Uterus (tissue), 4 donors: ENCODE measurements around the gene PPP2R1B. TPM values are rescaled to one million over a fixed set of nuclear protein-coding genes. Genes with fewer than 3 reads are reported as not detected.
A peak's percentile ranks its signal among the peaks of the same experiment; 100 is the strongest.

Experiments
- DNase-seq, 2 donors: peaks; one replicate each; pipeline ENCODE4 v3.0.0-alpha.2; 2019 to 2020
- H3K27ac ChIP-seq, 2 donors: fragments of 200-600 bp; sonication (generic); 1 replicate in 1 of 2; 2 replicates in 1 of 2; pipeline ENCODE4 v1.5.1; 2016 to 2018
- H3K27me3 ChIP-seq, 2 donors: fragments of 200-600 bp; sonication (generic); one replicate each; pipeline ENCODE4 v1.5.1; 2018 to 2019; ENCODE audit warnings: control low read depth in 1 of 2
- H3K36me3 ChIP-seq, 2 donors: fragments of 200-600 bp; sonication (generic); one replicate each; pipeline ENCODE4 v1.5.1; 2019; ENCODE audit warnings: control low read depth in 1 of 2
- H3K4me1 ChIP-seq, 2 donors: fragments of 200-600 bp; sonication (generic); one replicate each; pipeline ENCODE4 v1.5.1; 2018 to 2019; ENCODE audit warnings: control low read depth in 1 of 2
- H3K4me3 ChIP-seq, 2 donors: fragments of 200-600 bp; sonication (generic); 1 replicate in 1 of 2; 2 replicates in 1 of 2; pipeline ENCODE4 v1.5.1; 2018 to 2019; ENCODE audit warnings: mild to moderate bottlenecking in 1 of 2
- H3K9me3 ChIP-seq, 2 donors: fragments of 200-600 bp; sonication (generic); one replicate each; pipeline ENCODE4 v1.5.1; 2019; ENCODE audit warnings: control low read depth in 1 of 2
- CTCF ChIP-seq, 4 experiments: fragments of 200-600 bp in 2 of 4; fragments of 450-650 bp in 2 of 4; sonication (generic) in 2 of 4; IDR thresholded peaks; one replicate each; pipeline ENCODE4 v1.5.1; 2016 to 2019; ENCODE audit warnings: antibody characterized with exemption in 4 of 4, mild to moderate bottlenecking in 2 of 4, moderate library complexity in 1 of 4
- POLR2A ChIP-seq, 2 donors: fragments of 450-650 bp; IDR thresholded peaks; one replicate each; pipeline ENCODE4 v1.6.1; 2016; ENCODE audit warnings: antibody characterized with exemption in 2 of 2, mild to moderate bottlenecking in 1 of 2, moderate library complexity in 1 of 2
- intact Hi-C: fragments of 100-400 bp; cut with DNase I; formaldehyde crosslinking; loops from one replicate; pipeline ENCODE4 v1.15.1; 2023; ENCODE audit warnings: low total_unique reads
- total RNA-seq, 4 donors: library from RNA; depleted of rRNA in 3 of 4; stranded (reverse); fragments of >200 nt in 3 of 4; gene quantifications; one replicate each; pipeline versions ENCODE4 v1.1.0 to v1.2.4, GENCODE V29; 2014 to 2023
- donor health status: DM: yes; HTN: yes; CAD: no.

Gene PPP2R1B
- total RNA-seq, 4 donors from 2014 or later, result 12.0 to 30.0 (median 28.4) TPM

- no peaks in the 10 kb centered on the region for H3K36me3 ChIP-seq
- peaks cover 0 to 3% of the 10 kb centered on the region in 2 donors for H3K4me1 ChIP-seq
- H3K27ac ChIP-seq, result no peak overlapping the region
- no peak overlapping the region for H3K4me3 ChIP-seq
- intact Hi-C loops, result no loop called here
- no peak for DNase-seq
- no peaks in the 10 kb centered on the region for H3K9me3 ChIP-seq
- TF ChIP-seq CTCF (IDR thresholded peaks at IDR 0.05), result no peak
- TF ChIP-seq POLR2A (IDR thresholded peaks at IDR 0.05), result no peak
- no peaks in the 10 kb centered on the region for H3K27me3 ChIP-seq
Measured at GRCh38 chr11:111782109-111782741, 16.0 kb upstream of the PPP2R1B start.

GRCh38 chr11:111779118-111779517 lies 12.9 kb upstream of the PPP2R1B start:
- Histone ChIP-seq H3K27ac (no peak overlapping the region), H3K4me3 (no peak overlapping the region), H3K36me3 (no peaks in the 10 kb centered on the region), H3K9me3 (no peaks in the 10 kb centered on the region), H3K4me1 (peaks cover 0 to 6% of the 10 kb centered on the region in 2 donors), H3K27me3 (no peaks in the 10 kb centered on the region)
- intact Hi-C loops, result loop anchor here (5.0 to 10.0 kb wide), 2 partner anchors 56 to 187 kb away; no protein-coding TSS in a partner anchor
- no peak for DNase-seq
- TF ChIP-seq CTCF (IDR thresholded peaks at IDR 0.05) (no peak), POLR2A (IDR thresholded peaks at IDR 0.05) (no peak)

- H3K27ac ChIP-seq, result no peak overlapping the region
- no peaks in the 10 kb centered on the region for H3K27me3 ChIP-seq
- H3K4me3 ChIP-seq, result no peak overlapping the region
- intact Hi-C loops, result loop anchor here (5.0 to 10.0 kb wide), 2 partner anchors 57 to 186 kb away; no protein-coding TSS in a partner anchor
- no peaks in the 10 kb centered on the region for H3K9me3 ChIP-seq
- H3K4me1 ChIP-seq, result peaks cover 0 to 6% of the 10 kb centered on the region in 2 donors
- DNase-seq, result no peak
- no peaks in the 10 kb centered on the region for H3K36me3 ChIP-seq
- TF ChIP-seq POLR2A (IDR thresholded peaks at IDR 0.05) (no peak), CTCF (IDR thresholded peaks at IDR 0.05) (no peak)
Measured at GRCh38 chr11:111778047-111778558, 11.9 kb upstream of the PPP2R1B start.

- TF ChIP-seq CTCF (IDR thresholded peaks at IDR 0.05) (peak; percentile 76 to 93 (median 86)), POLR2A (IDR thresholded peaks at IDR 0.05) (no peak)
- Histone ChIP-seq H3K27me3 (no peaks in the 10 kb centered on the region), H3K9me3 (no peaks in the 10 kb centered on the region), H3K36me3 (no peaks in the 10 kb centered on the region), H3K27ac (no peak overlapping the region), H3K4me3 (no peak overlapping the region), H3K4me1 (peaks cover 0 to 6% of the 10 kb centered on the region in 2 donors)
- intact Hi-C loops, result loop anchor here (5.0 to 10.0 kb wide), 2 partner anchors 57 to 185 kb away; no protein-coding TSS in a partner anchor
- peak in 1 of 2 donors; percentile 49 for DNase-seq
Measured at GRCh38 chr11:111777094-111778046, 11.2 kb upstream of the PPP2R1B start.
